ENCODE results near the gene DRC7. TPM values are rescaled to one million over a fixed set of nuclear protein-coding genes. Genes with fewer than 3 reads are reported as not detected.

Gene DRC7
- polyA plus RNA-seq (2013, experiment 1 of 4): 1.9 TPM
- polyA plus RNA-seq (2013, experiment 2 of 4): 2.0 TPM
- 0.69 TPM for polyA plus RNA-seq (2013, experiment 3 of 4)
- 1.3 TPM for polyA plus RNA-seq (2013, experiment 4 of 4)

GRCh38 chr16:57694725-57695679, at the start of gene DRC7:
Gene DRC7 (plus strand): TSS chr16:57694806. CDS start chr16:57697950, 3,144 bp downstream.
- no peak within 1 kb of the TSS for H3K27ac ChIP-seq (ENCODE audit: insufficient read depth, low read depth, low read length, poor library complexity, severe bottlenecking)
- H3K36me3 ChIP-seq (ENCODE audit: control insufficient read depth, insufficient read depth, low read length): no peaks in the 10 kb centered on the region
- H3K4me1 ChIP-seq (ENCODE audit: control insufficient read depth, insufficient read depth, low read length): no peaks in the 10 kb centered on the region
- no peaks in the 10 kb centered on the region for H3K27me3 ChIP-seq (ENCODE audit: control insufficient read depth, insufficient read depth, low read length, poor library complexity, severe bottlenecking)
- H3K4me3 ChIP-seq (ENCODE audit: insufficient read depth, low read depth, low read length): peak within 1 kb of the TSS; percentile 27
- no peaks in the 10 kb centered on the region for H3K9me3 ChIP-seq (ENCODE audit: control insufficient read depth, low read length)
- 41 to 42% methylated on average over 8 of the region's 8 CpGs for WGBS, 2 experiments

GRCh38 chr16:57645169-57645568, 49.4 kb upstream of the DRC7 start:
- no peaks in the 10 kb centered on the region for H3K27me3 ChIP-seq (ENCODE audit: control insufficient read depth, insufficient read depth, low read length, poor library complexity, severe bottlenecking)
- no peak overlapping the region for H3K4me3 ChIP-seq (ENCODE audit: insufficient read depth, low read depth, low read length)
- H3K27ac ChIP-seq (ENCODE audit: insufficient read depth, low read depth, low read length, poor library complexity, severe bottlenecking): no peak overlapping the region
- 84 to 85% methylated on average over 10 of the region's 10 CpGs for WGBS, 2 experiments
- H3K4me1 ChIP-seq (ENCODE audit: control insufficient read depth, insufficient read depth, low read length): peaks cover 10% of the 10 kb centered on the region
- no peaks in the 10 kb centered on the region for H3K36me3 ChIP-seq (ENCODE audit: control insufficient read depth, insufficient read depth, low read length)
- H3K9me3 ChIP-seq (ENCODE audit: control insufficient read depth, low read length): no peaks in the 10 kb centered on the region

- Histone ChIP-seq H3K27ac (ENCODE audit: insufficient read depth, low read depth, low read length, poor library complexity, severe bottlenecking) (no peak overlapping the region), H3K27me3 (ENCODE audit: control insufficient read depth, insufficient read depth, low read length, poor library complexity, severe bottlenecking) (no peaks in the 10 kb centered on the region), H3K4me3 (ENCODE audit: insufficient read depth, low read depth, low read length) (no peak overlapping the region), H3K4me1 (ENCODE audit: control insufficient read depth, insufficient read depth, low read length) (peaks cover 3% of the 10 kb centered on the region), H3K36me3 (ENCODE audit: control insufficient read depth, insufficient read depth, low read length) (no peaks in the 10 kb centered on the region), H3K9me3 (ENCODE audit: control insufficient read depth, low read length) (no peaks in the 10 kb centered on the region)
- 77 to 81% methylated on average over 24 of the region's 24 CpGs for WGBS, 2 experiments
These were observed 48.8 kb upstream of the DRC7 start for GRCh38 chr16:57645691-57646387.

- Histone ChIP-seq H3K4me1 (ENCODE audit: control insufficient read depth, insufficient read depth, low read length) (no peaks in the 10 kb centered on the region), H3K27me3 (ENCODE audit: control insufficient read depth, insufficient read depth, low read length, poor library complexity, severe bottlenecking) (no peaks in the 10 kb centered on the region), H3K27ac (ENCODE audit: insufficient read depth, low read depth, low read length, poor library complexity, severe bottlenecking) (no peak overlapping the region), H3K36me3 (ENCODE audit: control insufficient read depth, insufficient read depth, low read length) (no peaks in the 10 kb centered on the region), H3K4me3 (ENCODE audit: insufficient read depth, low read depth, low read length) (no peak overlapping the region), H3K9me3 (ENCODE audit: control insufficient read depth, low read length) (no peaks in the 10 kb centered on the region)
- 91 to 94% methylated on average over 14 of the region's 14 CpGs for WGBS, 2 experiments
These were observed 48.1 kb upstream of the DRC7 start for GRCh38 chr16:57646388-57647039.

DNA sequence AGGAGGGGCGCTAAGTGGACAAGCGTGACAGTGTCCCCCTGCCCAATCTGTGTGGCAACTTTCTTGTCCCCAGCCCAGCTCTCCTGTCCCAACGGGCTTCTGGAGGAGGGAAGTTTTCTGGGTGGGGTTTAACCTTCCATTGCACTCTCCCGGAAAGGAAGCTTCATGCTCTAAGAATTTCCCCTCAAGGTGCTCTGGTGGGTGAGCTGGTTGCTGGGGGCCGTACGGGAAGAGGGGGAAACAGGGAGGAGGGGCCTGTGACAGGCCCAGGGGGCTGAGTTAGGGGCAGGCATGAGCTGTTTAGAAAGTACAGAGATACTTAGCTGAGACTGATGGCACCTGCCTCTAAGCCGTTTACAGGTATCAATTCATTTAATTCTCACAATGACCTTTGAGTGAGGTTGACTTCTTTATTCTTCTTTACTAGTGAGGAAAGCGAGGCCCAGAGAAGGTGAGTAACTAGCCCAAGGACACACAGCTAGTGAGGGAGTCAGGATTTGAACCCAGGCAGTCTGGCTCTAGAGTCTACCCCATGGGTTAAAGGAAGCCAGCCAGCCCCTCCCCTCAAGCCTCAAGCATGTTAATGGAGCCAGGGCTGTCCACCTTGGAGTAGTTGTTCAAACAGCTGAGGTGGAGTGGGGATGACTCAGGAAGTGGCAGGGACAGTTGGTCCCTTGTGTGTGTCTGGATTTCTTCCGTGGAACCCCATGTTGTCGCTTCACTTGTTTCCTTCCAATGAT, 47.3 kb upstream of the DRC7 start:
- Histone ChIP-seq H3K27me3 (ENCODE audit: control insufficient read depth, insufficient read depth, low read length, poor library complexity, severe bottlenecking) (no peaks in the 10 kb centered on the region), H3K36me3 (ENCODE audit: control insufficient read depth, insufficient read depth, low read length) (no peaks in the 10 kb centered on the region), H3K9me3 (ENCODE audit: control insufficient read depth, low read length) (no peaks in the 10 kb centered on the region), H3K4me3 (ENCODE audit: insufficient read depth, low read depth, low read length) (no peak overlapping the region), H3K4me1 (ENCODE audit: control insufficient read depth, insufficient read depth, low read length) (no peaks in the 10 kb centered on the region), H3K27ac (ENCODE audit: insufficient read depth, low read depth, low read length, poor library complexity, severe bottlenecking) (no peak overlapping the region)
- 88 to 91% methylated on average over 10 of the region's 10 CpGs for WGBS, 2 experiments

DNA sequence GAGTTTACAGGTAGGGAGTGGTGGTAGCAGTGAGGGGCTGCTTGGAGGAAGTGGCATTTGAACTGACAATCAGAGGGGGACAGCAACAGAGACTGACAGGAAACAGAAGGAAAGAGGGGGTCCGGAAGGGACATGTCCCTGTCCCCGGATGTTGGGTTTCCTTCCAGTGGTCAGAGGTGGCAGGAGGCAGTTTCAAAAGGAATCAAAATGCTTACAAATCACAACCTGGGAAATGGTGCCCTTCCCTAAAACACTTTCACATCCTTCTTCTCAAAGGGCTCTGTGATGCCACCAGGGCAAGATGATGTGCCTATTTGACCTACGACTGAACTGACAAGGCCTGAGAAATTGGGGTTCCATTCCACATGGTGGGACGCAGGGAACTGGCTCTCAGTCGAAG, 46.5 kb upstream of the DRC7 start:
- Histone ChIP-seq H3K9me3 (ENCODE audit: control insufficient read depth, low read length) (no peaks in the 10 kb centered on the region), H3K4me3 (ENCODE audit: insufficient read depth, low read depth, low read length) (no peak overlapping the region), H3K36me3 (ENCODE audit: control insufficient read depth, insufficient read depth, low read length) (no peaks in the 10 kb centered on the region), H3K4me1 (ENCODE audit: control insufficient read depth, insufficient read depth, low read length) (peaks cover 2% of the 10 kb centered on the region), H3K27ac (ENCODE audit: insufficient read depth, low read depth, low read length, poor library complexity, severe bottlenecking) (no peak overlapping the region), H3K27me3 (ENCODE audit: control insufficient read depth, insufficient read depth, low read length, poor library complexity, severe bottlenecking) (no peaks in the 10 kb centered on the region)
- 94% methylated on average over 5 of the region's 5 CpGs for WGBS, 2 experiments

- no peak overlapping the region for H3K27ac ChIP-seq (ENCODE audit: insufficient read depth, low read depth, low read length, poor library complexity, severe bottlenecking)
- no peaks in the 10 kb centered on the region for H3K36me3 ChIP-seq (ENCODE audit: control insufficient read depth, insufficient read depth, low read length)
- WGBS, 2 experiments: 46 to 48% methylated on average over 18 of the region's 18 CpGs
- H3K27me3 ChIP-seq (ENCODE audit: control insufficient read depth, insufficient read depth, low read length, poor library complexity, severe bottlenecking): no peaks in the 10 kb centered on the region
- H3K4me3 ChIP-seq (ENCODE audit: insufficient read depth, low read depth, low read length): no peak overlapping the region
- no peaks in the 10 kb centered on the region for H3K9me3 ChIP-seq (ENCODE audit: control insufficient read depth, low read length)
- H3K4me1 ChIP-seq (ENCODE audit: control insufficient read depth, insufficient read depth, low read length): peaks cover 9% of the 10 kb centered on the region
These were observed 45.8 kb upstream of the DRC7 start for GRCh38 chr16:57648581-57649442.

- no peaks in the 10 kb centered on the region for H3K9me3 ChIP-seq (ENCODE audit: control insufficient read depth, low read length)
- peaks cover 14% of the 10 kb centered on the region for H3K4me1 ChIP-seq (ENCODE audit: control insufficient read depth, insufficient read depth, low read length)
- H3K27me3 ChIP-seq (ENCODE audit: control insufficient read depth, insufficient read depth, low read length, poor library complexity, severe bottlenecking): no peaks in the 10 kb centered on the region
- H3K27ac ChIP-seq (ENCODE audit: insufficient read depth, low read depth, low read length, poor library complexity, severe bottlenecking): no peak overlapping the region
- no peak overlapping the region for H3K4me3 ChIP-seq (ENCODE audit: insufficient read depth, low read depth, low read length)
- no peaks in the 10 kb centered on the region for H3K36me3 ChIP-seq (ENCODE audit: control insufficient read depth, insufficient read depth, low read length)
- WGBS, 2 experiments: 93 to 94% methylated on average over 6 of the region's 6 CpGs
These were observed 45.2 kb upstream of the DRC7 start for GRCh38 chr16:57649443-57649751.

- Histone ChIP-seq H3K4me1 (ENCODE audit: control insufficient read depth, insufficient read depth, low read length) (peaks cover 14% of the 10 kb centered on the region), H3K27ac (ENCODE audit: insufficient read depth, low read depth, low read length, poor library complexity, severe bottlenecking) (no peak overlapping the region), H3K36me3 (ENCODE audit: control insufficient read depth, insufficient read depth, low read length) (no peaks in the 10 kb centered on the region), H3K4me3 (ENCODE audit: insufficient read depth, low read depth, low read length) (no peak overlapping the region), H3K27me3 (ENCODE audit: control insufficient read depth, insufficient read depth, low read length, poor library complexity, severe bottlenecking) (no peaks in the 10 kb centered on the region), H3K9me3 (ENCODE audit: control insufficient read depth, low read length) (no peaks in the 10 kb centered on the region)
- 92 to 96% methylated on average over 7 of the region's 7 CpGs for WGBS, 2 experiments
These were observed 44.8 kb upstream of the DRC7 start for GRCh38 chr16:57649846-57650245.

Measured in ectodermal cell (in vitro differentiated cells).